K562 (cell line): Measurements from ENCODE around the gene ACER2. TPM values are rescaled to one million over a fixed set of nuclear protein-coding genes. Genes with fewer than 3 reads are reported as not detected.

ENCODE experiments used
- ATAC-seq: fragments of 200-7000 bp; cut with Tn5 transposase; 3 replicates; pipeline ENCODE4 v1.9.1; 2020; ENCODE audit warnings: moderate library complexity
- BruUV-seq: library from RNA; stranded (reverse); fragments of 400-500 nt; replicated peaks from 2 replicates; lab custom pipeline; 2021; lab: Mats Ljungman, UMichigan
- CTCF ChIA-PET: fragments of 300-600 bp; formaldehyde crosslinking; extraction: SDS; loops from one replicate; lab custom pipeline; 2021; ENCODE audit warnings: low intra/inter-chr PET ratio; lab: Yijun Ruan, JAX
- POLR2A ChIA-PET: fragments of 300-600, 350-650 bp; sonication (Branson Sonifier 250); formaldehyde crosslinking; extraction: SDS; loops from one replicate; lab custom pipeline; 2021; ENCODE audit warnings: antibody characterized with exemption, inconsistent platforms; lab: Yijun Ruan, JAX
- DNase-seq, 4 experiments: peaks; one replicate each; pipeline versions ENCODE4 v3.0.0 to v3.0.0-alpha.2; 2011 to 2018; ENCODE audit warnings: low spot score in 3 of 4, mixed read lengths in 3 of 4; ENCODE audit errors: extremely low read depth in 1 of 4
- FAIRE-seq: peaks from 2 replicates; lab custom pipeline; 2011; peaks lifted over from hg19 to GRCh38; lab: Jason Lieb, UNC
- H2AFZ ChIP-seq: 2 replicates; pipeline ENCODE4 v1.6.0; 2011; ENCODE audit warnings: low read depth, low read length, control low read depth, inconsistent platforms
- H3K27ac ChIP-seq: fragments of 200-600 bp; 3 replicates; pipeline ENCODE4 v1.8.0; 2011; ENCODE audit warnings: low read depth, mild to moderate bottlenecking, control low read depth, inconsistent platforms, low read length, moderate library complexity, mixed read lengths; ENCODE audit errors: extremely low read depth
- H3K27me3 ChIP-seq, 2 experiments: fragments of 300-600 bp in 1 of 2; 2 replicates in 1 of 2; 3 replicates in 1 of 2; pipeline versions ENCODE4 v1.6.0 to v1.8.0; 2011; ENCODE audit warnings: inconsistent platforms in 2 of 2, low read length in 2 of 2, mild to moderate bottlenecking in 1 of 2, mixed read lengths in 1 of 2, moderate library complexity in 1 of 2; ENCODE audit not compliant: control insufficient read depth in 2 of 2, insufficient read depth in 2 of 2
- H3K36me3 ChIP-seq: fragments of 300-600 bp; 3 replicates; pipeline ENCODE4 v1.8.0; 2011; ENCODE audit warnings: mild to moderate bottlenecking, low read length, inconsistent platforms; ENCODE audit not compliant: control insufficient read depth, insufficient read depth
- H3K4me1 ChIP-seq, 2 experiments: fragments of 200-600 bp in 1 of 2; replicated peaks in 1 of 2; 2 replicates in 1 of 2; 3 replicates in 1 of 2; pipeline versions ENCODE4 v1.5.1 to v1.8.0; 2011; ENCODE audit warnings: inconsistent platforms in 2 of 2, low read length in 2 of 2, mild to moderate bottlenecking in 1 of 2, mixed read lengths in 1 of 2, moderate library complexity in 1 of 2; ENCODE audit not compliant: control insufficient read depth in 2 of 2, insufficient read depth in 2 of 2
- H3K4me2 ChIP-seq: 2 replicates; pipeline ENCODE4 v1.6.1; 2011; ENCODE audit warnings: low read length, control low read depth, inconsistent platforms, mixed read lengths; ENCODE audit not compliant: insufficient read depth
- H3K4me3 ChIP-seq: fragments of 200-600 bp; sonication (generic), shearing (Covaris generic); 2 replicates; pipeline ENCODE4 v1.5.1; 2016; ENCODE audit warnings: control low read depth, inconsistent platforms
- H3K79me2 ChIP-seq: fragments of 200-600 bp; 3 replicates; pipeline ENCODE4 v1.8.0; 2011; ENCODE audit warnings: low read length, inconsistent platforms; ENCODE audit not compliant: control insufficient read depth, insufficient read depth
- H3K9ac ChIP-seq, 2 experiments: 2 replicates each; pipeline versions ENCODE4 v1.6.0 to v1.6.1; 2011; ENCODE audit warnings: low read depth in 2 of 2, low read length in 2 of 2, control low read depth in 1 of 2, inconsistent platforms in 1 of 2, mild to moderate bottlenecking in 1 of 2, mixed read lengths in 1 of 2; ENCODE audit not compliant: insufficient read depth in 1 of 2
- H3K9me1 ChIP-seq: one replicate; pipeline ENCODE4 v1.6.0; 2011; ENCODE audit warnings: inconsistent platforms, mild to moderate bottlenecking, low read length, moderate library complexity; ENCODE audit not compliant: control insufficient read depth, insufficient read depth
- H3K9me3 ChIP-seq: replicated peaks from 2 replicates; pipeline ENCODE4 v1.5.1; 2011; ENCODE audit warnings: low read depth, low read length, inconsistent platforms; ENCODE audit not compliant: control insufficient read depth, insufficient read depth
- H4K20me1 ChIP-seq: replicated peaks from 2 replicates; pipeline ENCODE4 v1.6.1; 2011; ENCODE audit warnings: low read length, inconsistent platforms, mixed read lengths; ENCODE audit not compliant: control insufficient read depth, insufficient read depth
- L3MBTL2 ChIP-seq: fragments of 450-650 bp; IDR thresholded peaks from 2 replicates; pipeline ENCODE4 v1.6.1; 2016; ENCODE audit warnings: mild to moderate bottlenecking, moderate library complexity
- MBD2 ChIP-seq: sonication (generic); IDR thresholded peaks from 2 replicates; pipeline ENCODE4 v1.6.1; 2016; ENCODE audit warnings: low read depth, borderline replicate concordance
- NEUROD1 ChIP-seq: fragments of 150-350 bp; IDR thresholded peaks from 2 replicates; pipeline ENCODE4 v1.6.1; 2014; ENCODE audit warnings: borderline replicate concordance, low read length, low read depth; ENCODE audit not compliant: partially characterized antibody
- NFXL1 ChIP-seq: fragments of 450-650 bp; formaldehyde crosslinking; IDR thresholded peaks from 2 replicates; pipeline ENCODE4 v1.4.0; 2021; ENCODE audit warnings: mild to moderate bottlenecking
- PCBP2 ChIP-seq: fragments of 200-400 bp; formaldehyde crosslinking; IDR thresholded peaks from 2 replicates; pipeline ENCODE4 v1.6.1; 2018; ENCODE audit warnings: low read length, low read depth, mild to moderate bottlenecking, moderate library complexity; ENCODE audit not compliant: poor library complexity, severe bottlenecking
- POLR2B ChIP-seq: fragments of 450-650 bp; IDR thresholded peaks from 2 replicates; pipeline ENCODE4 v1.6.1; 2018; ENCODE audit warnings: low read depth; ENCODE audit not compliant: partially characterized antibody
- PURB ChIP-seq: sonication (generic); formaldehyde crosslinking; IDR thresholded peaks from 2 replicates; pipeline ENCODE4 v1.9.0; 2021; ENCODE audit warnings: low read depth, mild to moderate bottlenecking, missing genetic modification reagents
- SNRNP70 ChIP-seq: fragments of 200-400 bp; formaldehyde crosslinking; optimal IDR thresholded peaks from 2 replicates; pipeline ENCODE3; 2017; ENCODE audit warnings: low read depth, low read length
- SOX6 ChIP-seq: fragments of 450-650 bp; IDR thresholded peaks from 2 replicates; pipeline ENCODE4 v1.6.1; 2014; ENCODE audit warnings: mild to moderate bottlenecking
- ZNF224 ChIP-seq: sonication (generic); formaldehyde crosslinking; IDR thresholded peaks from 2 replicates; pipeline ENCODE4 v1.8.0; 2022; ENCODE audit warnings: mild to moderate bottlenecking, missing genetic modification reagents
- ZNF695 ChIP-seq: fragments of 450-650 bp; formaldehyde crosslinking; IDR thresholded peaks from 2 replicates; pipeline ENCODE4 v1.4.0; 2020; ENCODE audit warnings: mild to moderate bottlenecking, moderate library complexity
- WGBS: fragments of 100-300 bp; shearing (Covaris generic); methylation state at CpG from one replicate; pipeline ENCODE4 v1.1.6; 2016; ENCODE audit warnings: low coverage, mixed read lengths; ENCODE audit not compliant: insufficient coverage; ENCODE audit errors: missing lambda C conversion rate; 5-methylcytosine and 5-hydroxymethylcytosine counted together
- in situ Hi-C: fragments of 300-500 bp; cut with MboI; formaldehyde crosslinking; loops from 4 replicates; pipeline ENCODE4 v1.15.0; 2018; ENCODE audit warnings: inconsistent platforms, mixed read lengths
- intact Hi-C: fragments of 100-400 bp; cut with micrococcal nuclease; formaldehyde crosslinking; loops from 2 replicates; pipeline ENCODE4 v1.14.2; 2022
- polyA plus RNA-seq, 8 experiments: library from polyadenylated mRNA; depleted of rRNA in 4 of 8; stranded (reverse) in 5 of 8; unstranded in 3 of 8; fragments of >200 nt; fragmentation: Nextera tagmentation in 2 of 8; fragmentation: Illumina TruSeq in 1 of 8; extraction: Ambion mirVana in 2 of 8; extraction: Trizol in 1 of 8; gene quantifications; 2 replicates each; pipeline versions ENCODE4 v1.2.1 to v1.2.3, GENCODE V29; 2011 to 2014; ENCODE audit warnings: inconsistent platforms in 1 of 8, missing spikeins in 1 of 8
- total RNA-seq, 7 experiments: library from RNA; depleted of rRNA in 6 of 7; stranded (reverse); fragments of >200 nt in 6 of 7; fragmentation: Illumina TruSeq in 2 of 7; extraction: Trizol in 2 of 7; gene quantifications; 2 replicates each; pipeline versions ENCODE4 v1.2.1 to v1.2.3, GENCODE V29; 2011 to 2021; ENCODE audit warnings: low replicate concordance in 1 of 7

ACER2 gene
- total and polyA plus RNA-seq, 9 of the 15 experiments (the other 6 are each of a cell fraction or from before 2014, with no cell fraction given): 0.17 to 4.6 (median 3.0) TPM

DNA sequence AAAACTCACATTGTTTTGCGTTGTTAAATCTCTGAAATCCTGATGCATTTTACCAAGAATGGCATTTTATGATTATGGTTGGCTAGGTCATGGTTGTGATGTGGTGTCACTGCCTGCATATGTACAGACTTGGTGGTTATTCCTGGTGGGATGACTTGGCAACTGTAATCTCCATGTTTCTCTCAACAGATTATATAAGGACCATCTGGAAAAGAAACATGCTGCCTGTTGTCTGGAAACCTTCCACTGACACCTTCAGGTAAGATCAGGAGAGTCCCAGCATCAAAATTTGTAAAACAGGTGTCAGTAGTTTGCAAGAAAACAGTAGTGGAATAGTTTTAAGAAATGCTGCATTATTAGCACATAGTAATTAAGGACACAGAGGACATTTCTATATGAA, 3.0 kb upstream of the ACER2 start:
- no peak for ATAC-seq
- H3K4me2 ChIP-seq: no peak overlapping the region
- no peaks in the 10 kb centered on the region for H3K27me3 ChIP-seq
- H3K9me3 ChIP-seq: no peaks in the 10 kb centered on the region
- no peak for TF ChIP-seq SNRNP70
- TF ChIP-seq, all 486 proteins: peak for 0
- Histone ChIP-seq H3K27ac (no peak overlapping the region), H3K79me2 (peaks cover 15% of the 10 kb centered on the region; the same call in 2 of the 3 replicates), H3K4me3 (no peak overlapping the region), H3K9ac (no peak overlapping the region), H3K4me1 (peaks cover 9 to 16% of the 10 kb centered on the region in 2 experiments; a peak in 4 of 5 replicates), H3K9me1 (no peaks in the 10 kb centered on the region), H4K20me1 (no peaks in the 10 kb centered on the region), H3K36me3 (no peaks in the 10 kb centered on the region), H2AFZ (no peak overlapping the region)
- DNase-seq: no peak
- no peak for FAIRE-seq
- no TSS peak for BruUV-seq
- CTCF ChIA-PET: no interaction called here
- in situ Hi-C loops: no loop called here
- intact Hi-C loops: no loop called here
- POLR2A ChIA-PET: no interaction called here
- 31% methylated on average over 1 of the region's 1 CpG for WGBS

GRCh38 chr9:19408316-19408692, 505 bp upstream of the ACER2 start:
- peak; percentile 10 for ATAC-seq
- Histone ChIP-seq H3K4me1 (peaks cover 16 to 18% of the 10 kb centered on the region in 2 experiments; a peak in 4 of 5 replicates), H4K20me1 (no peaks in the 10 kb centered on the region), H3K4me2 (peak overlapping the region; percentile 83), H3K9me1 (no peaks in the 10 kb centered on the region), H3K9me3 (no peaks in the 10 kb centered on the region), H3K9ac (peak overlapping the region in 1 of 2 experiments; percentile 80; a peak in 2 of 4 replicates), H3K27me3 (no peaks in the 10 kb centered on the region), H3K4me3 (peak overlapping the region; percentile 49), H2AFZ (peak overlapping the region; percentile 79), H3K79me2 (peaks cover 17% of the 10 kb centered on the region; the same call in 2 of the 3 replicates), H3K27ac (no peak overlapping the region; the same call in 2 of the 3 replicates), H3K36me3 (no peaks in the 10 kb centered on the region)
- DNase-seq: peak in 3 of 4 experiments; percentile 12 to 14 (median 14)
- WGBS: 4% methylated on average over 12 of the region's 20 CpGs
- CTCF ChIA-PET: no interaction called here
- TF ChIP-seq MBD2 (no peak), SOX6 (no peak), ZNF695 (CRISPR knock-in tag) (no peak), PCBP2 (no peak), NFXL1 (no peak), ZNF224 (CRISPR knock-in tag) (no peak), POLR2B (no peak), PURB (CRISPR knock-in tag) (no peak), NEUROD1 (no peak), L3MBTL2 (no peak)
- POLR2A ChIA-PET: interaction anchor here (0.6 to 1.0 kb wide), 3 partner anchors 13 to 178 kb away, joined by 3 to 5 read pairs (median 5); partner anchors contain the start of genes DENND4C and RPS6
- in situ Hi-C loops: no loop called here
- no TSS peak for BruUV-seq
- intact Hi-C loops: loop anchor here (2.0 kb wide), 1 partner anchor 28 kb away; the partner anchor contains the start of gene RPS6
- FAIRE-seq: no peak
